ENCODE results near the gene TCF25. TPM values are rescaled to one million over a fixed set of nuclear protein-coding genes. Genes with fewer than 3 reads are reported as not detected.

Gene TCF25
- total RNA-seq, 1 donor from 2014 or later: 177 TPM

- Mint-ChIP-seq H3K9me3 (ENCODE audit: low read depth) (no peaks in the 10 kb centered on the region), H3K27ac (no peak overlapping the region), H3K4me1 (ENCODE audit: low read depth) (peaks cover 5% of the 10 kb centered on the region), H3K27me3 (peaks cover 13% of the 10 kb centered on the region), H3K4me3 (ENCODE audit: low read depth) (no peak overlapping the region), H3K36me3 (ENCODE audit: insufficient read depth) (peaks cover 2% of the 10 kb centered on the region)
- DNase-seq (ENCODE audit: low spot score, unreplicated experiment): no peak
- no peak for TF ChIP-seq CTCF (IDR thresholded peaks at IDR 0.05; ENCODE audit: unreplicated experiment)
Observed at GRCh38 chr16:89915303-89916232, 42.2 kb downstream of the TCF25 start.

- peak overlapping the region; percentile 37 for H3K27ac Mint-ChIP-seq
- peaks cover 11% of the 10 kb centered on the region for H3K4me1 Mint-ChIP-seq (ENCODE audit: low read depth)
- no peaks in the 10 kb centered on the region for H3K36me3 Mint-ChIP-seq (ENCODE audit: insufficient read depth)
- peak overlapping the region; percentile 62 for H3K4me3 Mint-ChIP-seq (ENCODE audit: low read depth)
- DNase-seq (ENCODE audit: low spot score, unreplicated experiment): peak; percentile 23
- H3K27me3 Mint-ChIP-seq: peaks cover 16% of the 10 kb centered on the region
- no peaks in the 10 kb centered on the region for H3K9me3 Mint-ChIP-seq (ENCODE audit: low read depth)
- TF ChIP-seq CTCF (IDR thresholded peaks at IDR 0.05; ENCODE audit: unreplicated experiment): no peak
Observed at GRCh38 chr16:89917773-89918452, 44.5 kb downstream of the TCF25 start.

- peak; percentile 69 for TF ChIP-seq CTCF (IDR thresholded peaks at IDR 0.05; ENCODE audit: unreplicated experiment)
- Mint-ChIP-seq H3K27me3 (peaks cover 16% of the 10 kb centered on the region), H3K27ac (peak within 1 kb of the TSS; percentile 37), H3K9me3 (ENCODE audit: low read depth) (no peaks in the 10 kb centered on the region), H3K4me1 (ENCODE audit: low read depth) (peaks cover 11% of the 10 kb centered on the region), H3K36me3 (ENCODE audit: insufficient read depth) (no peaks in the 10 kb centered on the region), H3K4me3 (ENCODE audit: low read depth) (peak within 1 kb of the TSS; percentile 62)
- DNase-seq (ENCODE audit: low spot score, unreplicated experiment): peak; percentile 51
Observed at GRCh38 chr16:89918453-89919347, 45.3 kb downstream of the TCF25 start, which contains the start of gene MC1R. Gene MC1R, plus strand, starts transcription at chr16:89918862. Its CDS starts 397 bp downstream, at chr16:89919259.

- TF ChIP-seq CTCF (IDR thresholded peaks at IDR 0.05; ENCODE audit: unreplicated experiment): no peak
- H3K9me3 Mint-ChIP-seq (ENCODE audit: low read depth): no peaks in the 10 kb centered on the region
- no peak overlapping the region for H3K4me3 Mint-ChIP-seq (ENCODE audit: low read depth)
- peaks cover 16% of the 10 kb centered on the region for H3K27me3 Mint-ChIP-seq
- no peak overlapping the region for H3K27ac Mint-ChIP-seq
- H3K36me3 Mint-ChIP-seq (ENCODE audit: insufficient read depth): no peaks in the 10 kb centered on the region
- no peak for DNase-seq (ENCODE audit: low spot score, unreplicated experiment)
- H3K4me1 Mint-ChIP-seq (ENCODE audit: low read depth): peaks cover 11% of the 10 kb centered on the region
Observed at GRCh38 chr16:89919535-89920406, 46.4 kb downstream of the TCF25 start.
